ENCODE measurements around the gene ZNF747.

ZNF747 gene

GRCh38 chr16:30570636-30571444 lies 36.2 kb upstream of the ZNF747 start:
- in situ Hi-C loops (cut with MboI; ENCODE audit: low sequenced_read_pairs, unreplicated experiment) = no loop called here
- TF ChIP-seq CTCF (IDR thresholded peaks at IDR 0.05; ENCODE audit: borderline replicate concordance, control extremely low read depth, extremely low read depth, insufficient read depth, missing control alignments) = no peak
- DNase-seq (ENCODE audit: low spot score) = peak; percentile 45

GRCh38 chr16:30569746-30570635 lies 35.3 kb upstream of the ZNF747 start:
- in situ Hi-C loops (cut with MboI; ENCODE audit: low sequenced_read_pairs, unreplicated experiment) = no loop called here
- DNase-seq (ENCODE audit: low spot score) = no peak
- TF ChIP-seq CTCF (IDR thresholded peaks at IDR 0.05; ENCODE audit: borderline replicate concordance, control extremely low read depth, extremely low read depth, insufficient read depth, missing control alignments) = no peak

- in situ Hi-C loops (cut with MboI; ENCODE audit: low sequenced_read_pairs, unreplicated experiment) = no loop called here
- DNase-seq (ENCODE audit: low spot score) = no peak
- no peak for TF ChIP-seq CTCF (IDR thresholded peaks at IDR 0.05; ENCODE audit: borderline replicate concordance, control extremely low read depth, extremely low read depth, insufficient read depth, missing control alignments)
Observed at GRCh38 chr16:30569281-30569680, 34.6 kb upstream of the ZNF747 start.

- in situ Hi-C loops (cut with MboI; ENCODE audit: low sequenced_read_pairs, unreplicated experiment) = no loop called here
- TF ChIP-seq CTCF (IDR thresholded peaks at IDR 0.05; ENCODE audit: borderline replicate concordance, control extremely low read depth, extremely low read depth, insufficient read depth, missing control alignments) = no peak
- peak; percentile 60 for DNase-seq (ENCODE audit: low spot score)
Observed at GRCh38 chr16:30567991-30568638, 33.5 kb upstream of the ZNF747 start.

GRCh38 chr16:30567160-30567990 lies 32.7 kb upstream of the ZNF747 start:
- DNase-seq (ENCODE audit: low spot score) = no peak
- in situ Hi-C loops (cut with MboI; ENCODE audit: low sequenced_read_pairs, unreplicated experiment) = no loop called here
- no peak for TF ChIP-seq CTCF (IDR thresholded peaks at IDR 0.05; ENCODE audit: borderline replicate concordance, control extremely low read depth, extremely low read depth, insufficient read depth, missing control alignments)

All from GM13976 (cell line).